MM.1S (cell line): ENCODE data around the gene ATG2B.

Experiments used
- DNase-seq: peaks from one replicate; pipeline ENCODE4 v3.0.0-alpha.2; 2015
- H2AFZ ChIP-seq: fragments of 300-600 bp; sonication (generic); 2 replicates; pipeline ENCODE4 v1.6.0; 2016; ENCODE audit warnings: antibody characterized with exemption, low read length
- H3F3A ChIP-seq: fragments of 300-600 bp; sonication (generic); 2 replicates; pipeline ENCODE4 v1.6.1; 2016; ENCODE audit warnings: mild to moderate bottlenecking, antibody characterized with exemption, low read length, moderate library complexity, mixed read lengths; ENCODE audit not compliant: insufficient read depth
- H3K27ac ChIP-seq: fragments of 300-600 bp; sonication (generic); 2 replicates; pipeline ENCODE4 v1.5.1; 2016; ENCODE audit warnings: mild to moderate bottlenecking, low read length
- H3K27me3 ChIP-seq: fragments of 300-600 bp; sonication (generic); replicated peaks from 2 replicates; pipeline ENCODE4 v1.6.0; 2016; ENCODE audit warnings: low read length; ENCODE audit not compliant: insufficient read depth
- H3K36me3 ChIP-seq: fragments of 300-600 bp; sonication (generic); replicated peaks from 2 replicates; pipeline ENCODE4 v1.6.1; 2016; ENCODE audit warnings: mild to moderate bottlenecking, low read length, mixed read lengths; ENCODE audit not compliant: insufficient read depth
- H3K4me1 ChIP-seq: fragments of 300-600 bp; sonication (generic); 2 replicates; pipeline ENCODE4 v1.6.1; 2016; ENCODE audit warnings: low read length, mixed read lengths
- H3K4me2 ChIP-seq: fragments of 300-600 bp; sonication (generic); 2 replicates; pipeline ENCODE4 v1.6.0; 2016; ENCODE audit warnings: low read depth, low read length
- H3K4me3 ChIP-seq: fragments of 300-600 bp; sonication (generic); 2 replicates; pipeline ENCODE4 v1.5.1; 2016; ENCODE audit warnings: low read length, mixed read lengths
- H3K79me2 ChIP-seq: fragments of 300-600 bp; sonication (generic); 2 replicates; pipeline ENCODE4 v1.6.1; 2016; ENCODE audit warnings: mixed run types, low read length, mixed read lengths
- H3K9ac ChIP-seq: fragments of 300-600 bp; sonication (generic); 2 replicates; pipeline ENCODE4 v1.6.1; 2016; ENCODE audit warnings: low read length, mixed read lengths
- H3K9me2 ChIP-seq: fragments of 300-600 bp; sonication (generic); replicated peaks from 2 replicates; pipeline ENCODE4 v1.6.1; 2016; ENCODE audit warnings: mild to moderate bottlenecking, low read length, mixed read lengths; ENCODE audit not compliant: insufficient read depth
- H3K9me3 ChIP-seq: fragments of 300-600 bp; sonication (generic); replicated peaks from 2 replicates; pipeline ENCODE4 v1.6.1; 2016; ENCODE audit warnings: mild to moderate bottlenecking, low read length, mixed read lengths; ENCODE audit not compliant: insufficient read depth
- H4K20me1 ChIP-seq: fragments of 300-600 bp; sonication (generic); 2 replicates; pipeline ENCODE4 v1.6.1; 2016; ENCODE audit warnings: mild to moderate bottlenecking, low read length, moderate library complexity, mixed read lengths; ENCODE audit not compliant: insufficient read depth
- CTCF ChIP-seq: fragments of 300-600 bp; sonication (generic); IDR thresholded peaks from 2 replicates; pipeline ENCODE4 v1.5.1; 2016; ENCODE audit warnings: antibody characterized with exemption, low read length, mixed read lengths
- EZH2 ChIP-seq: fragments of 300-600 bp; sonication (generic); optimal IDR thresholded peaks from 2 replicates; pipeline ENCODE3; 2017; ENCODE audit warnings: low read depth, mild to moderate bottlenecking, antibody characterized with exemption, low read length, mixed read lengths
- EZH2phosphoT487 ChIP-seq: fragments of 300-600 bp; sonication (generic); IDR thresholded peaks from 2 replicates; pipeline ENCODE4 v1.6.1; 2018; ENCODE audit warnings: antibody characterized with exemption, low read length

ATG2B gene

GRCh38 chr14:96270565-96271420 is 92.3 kb downstream of the ATG2B start:
- TF ChIP-seq EZH2phosphoT487 (no peak), EZH2 (no peak), CTCF (no peak)
- H2AFZ ChIP-seq = no peak overlapping the region
- no peaks in the 10 kb centered on the region for H3K9me2 ChIP-seq
- no peaks in the 10 kb centered on the region for H3K36me3 ChIP-seq
- H3K79me2 ChIP-seq = no peaks in the 10 kb centered on the region
- H3K9me3 ChIP-seq = no peaks in the 10 kb centered on the region
- no peaks in the 10 kb centered on the region for H3K27me3 ChIP-seq
- H4K20me1 ChIP-seq = no peaks in the 10 kb centered on the region
- H3F3A ChIP-seq = no peaks in the 10 kb centered on the region
- no peak for DNase-seq
- no peak overlapping the region for H3K9ac ChIP-seq
- H3K4me1 ChIP-seq = no peaks in the 10 kb centered on the region
- H3K27ac ChIP-seq = no peak overlapping the region
- no peak overlapping the region for H3K4me2 ChIP-seq
- H3K4me3 ChIP-seq = no peak overlapping the region

- Histone ChIP-seq H4K20me1 (no peaks in the 10 kb centered on the region), H3K79me2 (no peaks in the 10 kb centered on the region), H3K4me3 (no peak overlapping the region), H3K4me1 (no peaks in the 10 kb centered on the region), H3K9ac (no peak overlapping the region), H3K4me2 (no peak overlapping the region), H3K36me3 (no peaks in the 10 kb centered on the region), H2AFZ (no peak overlapping the region), H3F3A (no peaks in the 10 kb centered on the region), H3K9me2 (no peaks in the 10 kb centered on the region), H3K27me3 (no peaks in the 10 kb centered on the region), H3K9me3 (no peaks in the 10 kb centered on the region), H3K27ac (no peak overlapping the region)
- no peak for DNase-seq
- TF ChIP-seq EZH2phosphoT487 = no peak
- no peak for TF ChIP-seq EZH2
- no peak for TF ChIP-seq CTCF
Measured at GRCh38 chr14:96269359-96269710, 93.8 kb downstream of the ATG2B start.

GRCh38 chr14:96268431-96269358 is 94.4 kb downstream of the ATG2B start:
- Histone ChIP-seq H3K4me2 (no peak overlapping the region), H3K4me1 (no peaks in the 10 kb centered on the region), H4K20me1 (no peaks in the 10 kb centered on the region), H3K9ac (no peak overlapping the region), H3F3A (no peaks in the 10 kb centered on the region), H2AFZ (no peak overlapping the region), H3K9me2 (no peaks in the 10 kb centered on the region), H3K4me3 (no peak overlapping the region), H3K27me3 (no peaks in the 10 kb centered on the region), H3K79me2 (no peaks in the 10 kb centered on the region), H3K36me3 (no peaks in the 10 kb centered on the region), H3K9me3 (no peaks in the 10 kb centered on the region), H3K27ac (no peak overlapping the region)
- TF ChIP-seq CTCF = no peak
- TF ChIP-seq EZH2 = no peak
- no peak for TF ChIP-seq EZH2phosphoT487
- DNase-seq = no peak
